Measurements from ENCODE around the gene RNF5. TPM values are rescaled to one million over a fixed set of nuclear protein-coding genes. Genes with fewer than 3 reads are reported as not detected.

RNF5 gene
- total RNA-seq, 3 donors from 2014 or later: 79.0 to 114 (median 85.0) TPM

- Histone ChIP-seq H3K36me3 (ENCODE audit: low read depth) (peaks cover 4% of the 10 kb centered on the region), H3K4me1 (ENCODE audit: low read depth) (peaks cover 38% of the 10 kb centered on the region), H3K9me3 (no peaks in the 10 kb centered on the region), H3K4me3 (no peak overlapping the region)
- TF ChIP-seq CTCF (IDR thresholded peaks at IDR 0.05): no peak
- intact Hi-C loops (cut with DNase I, micrococcal nuclease): no loop called here
- DNase-seq (peak in 1 of 3 donors; percentile 16), ATAC-seq (no peak)
These were observed 1.7 kb downstream of the RNF5 start for GRCh38 chr6:32179766-32180405.

GRCh38 chr6:32181148-32181702 lies 3.0 kb downstream of the RNF5 start:
- H3K9me3 ChIP-seq: no peaks in the 10 kb centered on the region
- DNase-seq (no peak), ATAC-seq (no peak)
- no peak for TF ChIP-seq CTCF (IDR thresholded peaks at IDR 0.05)
- intact Hi-C loops (cut with DNase I, micrococcal nuclease): no loop called here
- peaks cover 33% of the 10 kb centered on the region for H3K4me1 ChIP-seq (ENCODE audit: low read depth)
- H3K4me3 ChIP-seq: no peak overlapping the region
- H3K36me3 ChIP-seq (ENCODE audit: low read depth): peaks cover 4% of the 10 kb centered on the region

- DNase-seq: no peak
- no peak overlapping the region for H3K4me3 ChIP-seq
- no peaks in the 10 kb centered on the region for H3K9me3 ChIP-seq
- intact Hi-C loops (cut with DNase I, micrococcal nuclease): no loop called here
- peaks cover 4% of the 10 kb centered on the region for H3K36me3 ChIP-seq (ENCODE audit: low read depth)
- TF ChIP-seq CTCF (IDR thresholded peaks at IDR 0.05): no peak
- ATAC-seq: no peak
- H3K4me1 ChIP-seq (ENCODE audit: low read depth): peaks cover 27% of the 10 kb centered on the region
These were observed 3.8 kb downstream of the RNF5 start for GRCh38 chr6:32181915-32182529.

- ATAC-seq: no peak
- DNase-seq: no peak
- Histone ChIP-seq H3K4me1 (ENCODE audit: low read depth) (peaks cover 25% of the 10 kb centered on the region), H3K36me3 (ENCODE audit: low read depth) (peaks cover 4% of the 10 kb centered on the region), H3K9me3 (no peaks in the 10 kb centered on the region), H3K4me3 (no peak overlapping the region)
- intact Hi-C loops (cut with DNase I, micrococcal nuclease): no loop called here
- no peak for TF ChIP-seq CTCF (IDR thresholded peaks at IDR 0.05)
These were observed 4.4 kb downstream of the RNF5 start for GRCh38 chr6:32182555-32182981.

GRCh38 chr6:32183030-32183429 lies 4.8 kb downstream of the RNF5 start:
- intact Hi-C loops (cut with DNase I, micrococcal nuclease): no loop called here
- no peaks in the 10 kb centered on the region for H3K9me3 ChIP-seq
- H3K36me3 ChIP-seq (ENCODE audit: low read depth): peaks cover 2% of the 10 kb centered on the region
- ATAC-seq (no peak), DNase-seq (no peak)
- no peak overlapping the region for H3K4me3 ChIP-seq
- TF ChIP-seq CTCF (IDR thresholded peaks at IDR 0.05): no peak
- peaks cover 28% of the 10 kb centered on the region for H3K4me1 ChIP-seq (ENCODE audit: low read depth)
